Left renal pelvis (tissue), 4 donors: ENCODE measurements around the gene DDX4. TPM values are rescaled to one million over a fixed set of nuclear protein-coding genes. Genes with fewer than 3 reads are reported as not detected.

ENCODE experiments used
- DNase-seq, 4 donors: peaks; one replicate each; pipeline ENCODE4 v3.0.0-alpha.2; 2013; ENCODE audit warnings: low read depth in 4 of 4, low spot score in 3 of 4
- polyA plus RNA-seq, 4 donors: library from polyadenylated mRNA; unstranded; fragments of 120-200 nt; gene quantifications; one replicate each; pipeline ENCODE4 v1.2.1, GENCODE V29; 2013; ENCODE audit not compliant: insufficient read length in 4 of 4

DDX4 gene
- polyA plus RNA-seq, 4 donors, result 0.14 TPM; not detected in 3

DNA sequence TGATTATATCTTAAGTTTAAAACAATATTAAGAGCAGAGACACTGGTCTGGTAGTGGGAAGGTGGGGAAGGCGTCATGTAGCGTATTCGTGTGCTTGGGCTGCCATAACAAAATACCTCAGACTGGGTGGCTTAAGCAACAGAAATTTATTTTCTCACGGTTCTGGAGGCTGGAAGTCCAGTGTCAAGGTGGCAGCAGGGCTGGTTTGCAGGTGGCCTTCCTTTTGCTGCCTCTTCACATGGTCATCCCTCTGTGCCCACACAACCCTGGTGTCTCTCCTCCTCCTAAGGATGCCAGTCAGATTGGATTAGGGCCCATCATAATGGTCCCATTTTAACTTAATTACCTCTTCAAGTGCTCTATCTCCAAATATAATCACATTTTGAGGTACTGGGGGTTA, 122.8 kb downstream of the DDX4 start:
- DNase-seq, result no peak

DNA sequence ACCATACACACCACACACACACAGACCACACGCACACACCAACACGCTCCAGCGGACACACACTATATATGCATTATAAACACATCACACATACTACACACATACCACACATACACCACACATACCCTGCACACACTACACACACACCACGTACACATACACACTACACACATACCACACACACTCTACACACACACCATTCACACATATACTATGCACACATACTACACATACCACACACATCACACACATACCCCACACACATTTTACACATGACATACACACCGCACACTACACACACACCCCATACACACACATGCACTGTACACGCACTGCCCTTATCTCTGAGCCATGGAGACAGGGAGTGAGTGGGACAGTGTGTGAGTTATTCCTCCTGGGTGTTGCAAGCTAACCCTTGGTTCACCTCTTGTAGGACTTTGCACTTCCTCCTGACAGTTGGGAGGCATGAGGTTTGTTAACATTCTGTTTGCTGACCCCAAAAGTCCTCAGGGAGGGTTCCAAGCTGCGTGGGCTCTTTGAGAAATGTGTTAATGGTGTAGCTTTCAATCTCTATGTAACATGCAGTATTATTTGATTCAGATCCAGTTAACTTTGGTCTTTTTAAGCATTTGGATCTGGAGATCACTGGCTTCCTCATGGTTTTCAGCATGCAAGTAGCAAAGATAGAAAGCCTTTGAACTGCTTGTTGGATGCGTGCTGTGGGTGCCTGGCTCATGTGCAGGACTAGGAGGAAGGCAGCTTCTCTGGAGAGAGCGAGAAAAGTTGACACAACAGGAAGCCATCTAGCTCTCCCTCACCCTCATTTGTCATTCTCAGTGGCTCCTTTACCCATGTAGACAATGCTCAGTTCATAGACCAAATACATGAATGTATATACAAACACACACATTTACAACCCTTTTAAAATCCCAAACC, 127.0 kb downstream of the DDX4 start:
- no peak for DNase-seq

DNA sequence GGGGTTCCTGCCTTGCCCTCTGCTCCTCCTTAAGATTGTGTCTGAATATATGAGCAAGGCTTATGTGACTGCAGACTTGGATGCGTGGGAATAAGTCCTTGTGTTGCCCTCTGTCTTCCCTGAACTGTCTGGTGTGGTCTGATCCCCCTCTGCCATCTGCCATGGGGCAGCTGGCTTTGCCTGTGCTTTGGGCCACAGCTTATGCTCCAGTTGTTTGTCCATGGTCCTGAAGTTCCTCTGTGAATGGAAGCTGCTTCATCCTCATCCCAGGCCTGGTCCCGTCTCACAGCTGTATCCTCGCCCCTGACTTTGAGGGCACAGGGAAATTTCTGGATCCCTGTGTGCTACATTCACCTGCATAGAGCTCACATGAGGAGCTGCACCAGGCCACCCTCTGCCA, 128.0 kb downstream of the DDX4 start:
- no peak for DNase-seq

DNA sequence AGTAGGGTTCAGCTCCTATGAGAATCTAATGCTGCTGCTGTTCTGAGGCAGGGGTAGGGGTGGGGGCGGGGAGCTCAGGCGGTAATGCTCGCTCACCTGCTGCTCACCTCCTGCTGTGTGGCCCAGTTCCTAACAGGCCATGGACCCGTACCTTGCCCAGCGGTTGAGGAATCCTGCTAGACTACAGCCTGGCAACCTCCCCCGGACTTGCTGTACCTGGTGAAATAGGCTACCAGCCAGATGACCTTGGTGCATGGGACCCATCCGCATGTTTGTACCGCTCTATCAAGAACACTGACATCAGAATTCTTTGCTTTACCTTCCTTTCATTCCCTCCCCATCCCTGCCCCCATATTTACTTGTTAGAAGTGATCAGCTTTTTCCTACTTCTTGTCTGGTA, 128.6 kb downstream of the DDX4 start:
- no peak for DNase-seq

Other genes starting within 250 kb of the DDX4 start
- 100 to 1,000 TPM in 2 of 4 donors, 10 to 100 TPM in 2; 78.4 to 110 (median 99.2) TPM for gene PLPP1, start 203.1 kb upstream of the DDX4 start, polyA plus RNA-seq
- gene SLC38A9, start 25.7 kb upstream of the DDX4 start, polyA plus RNA-seq, result 10 to 100 TPM; 19.5 to 31.6 (median 31.1) TPM
- gene IL31RA, start 113.3 kb downstream of the DDX4 start, polyA plus RNA-seq, result under 1 TPM in 3 of 4 donors, not detected in 1; 0.07 to 0.14 (median 0.14) TPM